MCF 10A (cell line): ENCODE results near the gene DBP. TPM values are rescaled to one million over a fixed set of nuclear protein-coding genes. Genes with fewer than 3 reads are reported as not detected.

ENCODE experiments used
- BruUV-seq: library from RNA; stranded (reverse); fragments of 400-500 nt; replicated peaks from 2 replicates; lab custom pipeline; 2021; lab: Mats Ljungman, UMichigan
- CTCF ChIA-PET: fragments of 300-600 bp; sonication (Branson Sonifier 250); formaldehyde crosslinking; extraction: SDS; loops from one replicate; lab custom pipeline; 2021; ENCODE audit warnings: antibody characterized with exemption, inconsistent platforms; lab: Yijun Ruan, JAX
- POLR2A ChIA-PET: fragments of 300-600, 350-650 bp; sonication (Branson Sonifier 250); formaldehyde crosslinking; extraction: SDS; loops from one replicate; lab custom pipeline; 2020; ENCODE audit warnings: antibody characterized with exemption, inconsistent platforms; lab: Yijun Ruan, JAX
- DNase-seq: peaks from one replicate; pipeline ENCODE4 v3.0.0-alpha.2; 2018; ENCODE audit not compliant: unreplicated experiment
- H3K27ac Mint-ChIP-seq: one replicate; pipeline ENCODE4 v1.8.0; 2022; ENCODE audit warnings: mild to moderate bottlenecking, low read depth, mixed read lengths; ENCODE audit not compliant: unreplicated experiment
- H3K27me3 Mint-ChIP-seq: one replicate; pipeline ENCODE4 v1.8.0; 2022; ENCODE audit warnings: mixed read lengths; ENCODE audit not compliant: insufficient read depth, unreplicated experiment
- H3K36me3 Mint-ChIP-seq: one replicate; pipeline ENCODE4 v1.8.0; 2022; ENCODE audit warnings: mild to moderate bottlenecking, moderate library complexity, mixed read lengths; ENCODE audit not compliant: insufficient read depth, unreplicated experiment
- H3K4me1 Mint-ChIP-seq: one replicate; pipeline ENCODE4 v1.8.0; 2022; ENCODE audit warnings: mixed read lengths; ENCODE audit not compliant: insufficient read depth, unreplicated experiment
- H3K4me3 Mint-ChIP-seq: one replicate; pipeline ENCODE4 v1.8.0; 2022; ENCODE audit warnings: mild to moderate bottlenecking, moderate library complexity, mixed read lengths; ENCODE audit not compliant: unreplicated experiment
- H3K9me3 Mint-ChIP-seq: one replicate; pipeline ENCODE4 v1.8.0; 2022; ENCODE audit warnings: mixed read lengths; ENCODE audit not compliant: unreplicated experiment
- CTCF ChIP-seq: fragments of 200-600 bp; IDR thresholded peaks from one replicate; pipeline ENCODE4 v1.8.0; 2022; ENCODE audit warnings: antibody characterized with exemption, mild to moderate bottlenecking; ENCODE audit not compliant: unreplicated experiment
- intact Hi-C: fragments of 100-400 bp; cut with micrococcal nuclease; formaldehyde crosslinking; loops from 2 replicates; pipeline ENCODE4 v1.14.1; 2022
- total RNA-seq: library from RNA; stranded (reverse); gene quantifications from 2 replicates; pipeline ENCODE4 v1.2.3, GENCODE V29; 2022

DBP gene
- total RNA-seq, 1 experiment from 2014 or later, result 0.56 TPM

GRCh38 chr19:48668761-48669160 is 31.6 kb upstream of the DBP start:
- ChIA-PET POLR2A (no interaction called here), CTCF (no interaction called here)
- BruUV-seq, result no TSS peak
- no peak for DNase-seq
- Mint-ChIP-seq H3K4me3 (no peak overlapping the region), H3K4me1 (no peaks in the 10 kb centered on the region), H3K27me3 (no peaks in the 10 kb centered on the region), H3K9me3 (peaks cover 18% of the 10 kb centered on the region), H3K27ac (no peak overlapping the region), H3K36me3 (no peaks in the 10 kb centered on the region)
- no peak for TF ChIP-seq CTCF
- intact Hi-C loops, result no loop called here

- POLR2A ChIA-PET, result no interaction called here
- DNase-seq, result no peak
- intact Hi-C loops, result no loop called here
- TF ChIP-seq CTCF, result no peak
- H3K27me3 Mint-ChIP-seq, result no peaks in the 10 kb centered on the region
- CTCF ChIA-PET, result no interaction called here
- H3K36me3 Mint-ChIP-seq, result no peaks in the 10 kb centered on the region
- no peak overlapping the region for H3K27ac Mint-ChIP-seq
- H3K4me3 Mint-ChIP-seq, result no peak overlapping the region
- H3K4me1 Mint-ChIP-seq, result no peaks in the 10 kb centered on the region
- BruUV-seq, result no TSS peak
- peaks cover 18% of the 10 kb centered on the region for H3K9me3 Mint-ChIP-seq
Measured at GRCh38 chr19:48668332-48668731, 31.2 kb upstream of the DBP start.

- intact Hi-C loops, result no loop called here
- no TSS peak for BruUV-seq
- no peaks in the 10 kb centered on the region for H3K27me3 Mint-ChIP-seq
- H3K4me3 Mint-ChIP-seq, result no peak overlapping the region
- CTCF ChIA-PET, result interaction anchor here (0.7 to 2.0 kb wide), 2 partner anchors 9 to 176 kb away, joined by 3 to 12 read pairs; no protein-coding TSS in a partner anchor
- H3K27ac Mint-ChIP-seq, result no peak overlapping the region
- POLR2A ChIA-PET, result no interaction called here
- no peak for TF ChIP-seq CTCF
- no peaks in the 10 kb centered on the region for H3K36me3 Mint-ChIP-seq
- peaks cover 18% of the 10 kb centered on the region for H3K9me3 Mint-ChIP-seq
- peaks cover 4% of the 10 kb centered on the region for H3K4me1 Mint-ChIP-seq
- no peak for DNase-seq
Measured at GRCh38 chr19:48665786-48666185, 28.6 kb upstream of the DBP start.

- Mint-ChIP-seq H3K27ac (no peak overlapping the region), H3K4me1 (peaks cover 6% of the 10 kb centered on the region), H3K36me3 (no peaks in the 10 kb centered on the region), H3K4me3 (no peak overlapping the region), H3K9me3 (peaks cover 10% of the 10 kb centered on the region), H3K27me3 (no peaks in the 10 kb centered on the region)
- ChIA-PET CTCF (no interaction called here), POLR2A (no interaction called here)
- no TSS peak for BruUV-seq
- intact Hi-C loops, result no loop called here
- TF ChIP-seq CTCF, result no peak
- no peak for DNase-seq
Measured at GRCh38 chr19:48664476-48664875, 27.3 kb upstream of the DBP start.
